ENCODE data around the gene PPP1R12B.
"Not testable (repeated sequence)": the region's sequence is repeated elsewhere in the genome, so short reads cannot be mapped to it uniquely, and the experiment has no call there.

The PPP1R12B gene

GRCh38 chr1:202619505-202619904, 271.0 kb downstream of the PPP1R12B start:
- DNase-seq = no peak

GRCh38 chr1:202620036-202620435, 271.5 kb downstream of the PPP1R12B start:
- not testable (repeated sequence) for DNase-seq

GRCh38 chr1:202621446-202621845, 272.9 kb downstream of the PPP1R12B start:
- no peak for DNase-seq

- DNase-seq = no peak
These were observed 273.9 kb downstream of the PPP1R12B start for GRCh38 chr1:202622388-202622787.

GRCh38 chr1:202623075-202623474, 274.6 kb downstream of the PPP1R12B start:
- no peak for DNase-seq

GRCh38 chr1:202623476-202623875, 275.0 kb downstream of the PPP1R12B start:
- DNase-seq = not testable (repeated sequence)

- DNase-seq = no peak
These were observed 275.7 kb downstream of the PPP1R12B start for GRCh38 chr1:202624088-202624780.

GRCh38 chr1:202624781-202625108, 276.2 kb downstream of the PPP1R12B start:
- DNase-seq = no peak

- DNase-seq = peak; percentile 62
These were observed 277.2 kb downstream of the PPP1R12B start for GRCh38 chr1:202625416-202626360.

GRCh38 chr1:202627036-202627435, 278.5 kb downstream of the PPP1R12B start:
- peak; percentile 23 for DNase-seq

- no peak for DNase-seq
These were observed 279.5 kb downstream of the PPP1R12B start for GRCh38 chr1:202627841-202628565.

GRCh38 chr1:202628646-202629215, 280.2 kb downstream of the PPP1R12B start:
- no peak for DNase-seq

- peak; percentile 26 for DNase-seq
These were observed 280.8 kb downstream of the PPP1R12B start for GRCh38 chr1:202629257-202629811.

GRCh38 chr1:202630096-202630495, 281.6 kb downstream of the PPP1R12B start:
- not testable (repeated sequence) for DNase-seq

- DNase-seq = no peak
These were observed 282.0 kb downstream of the PPP1R12B start for GRCh38 chr1:202630541-202630940.

GRCh38 chr1:202631076-202631923, 282.8 kb downstream of the PPP1R12B start:
- no peak for DNase-seq

GRCh38 chr1:202632241-202632640, 283.7 kb downstream of the PPP1R12B start:
- DNase-seq = no peak

GRCh38 chr1:202636171-202636570, 287.7 kb downstream of the PPP1R12B start:
- DNase-seq = not testable (repeated sequence)

GRCh38 chr1:202637321-202638018, 289.0 kb downstream of the PPP1R12B start:
- DNase-seq = not testable (repeated sequence)

- no peak for DNase-seq
These were observed 289.7 kb downstream of the PPP1R12B start for GRCh38 chr1:202638019-202638700.

All from CD4-positive, alpha-beta T cell treated with Interferon gamma for 1 hour (primary cell).